Stimulated activated CD4-positive, alpha-beta T cell treated with anti-CD3 and anti-CD28 coated beads, Interleukin-1b, Interleukin-23, amount 100 ng/mL, for 1 hour (primary cell): ENCODE data around the gene TRMT11.
"Not testable (repeated sequence)": the region's sequence is repeated elsewhere in the genome, so short reads cannot be mapped to it uniquely, and the experiment has no call there.

Experiments used
- DNase-seq, 2 donors: peaks; one replicate each; pipeline ENCODE4 v3.0.0-alpha.2; 2020; ENCODE audit warnings: low read depth in 2 of 2

Gene TRMT11

DNA sequence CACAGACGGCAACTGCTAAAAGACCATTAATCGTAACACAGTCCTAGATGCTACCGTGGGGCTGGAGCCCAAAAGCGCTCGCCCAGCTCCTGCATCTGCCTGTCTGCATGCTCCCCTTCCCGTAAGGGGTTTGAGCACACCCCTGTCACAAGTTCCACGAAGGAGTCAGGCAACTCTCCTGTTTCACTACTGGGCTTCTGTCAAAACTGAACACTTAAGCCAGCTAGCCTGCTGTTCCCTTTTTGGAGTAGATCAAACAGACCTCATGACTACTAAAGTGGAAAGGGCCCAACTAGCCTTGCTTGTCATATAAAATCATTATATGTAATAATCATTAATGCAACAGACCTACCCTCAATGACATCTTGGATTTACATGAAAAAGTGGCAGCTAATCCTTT is 61.3 kb downstream of the TRMT11 start:
- DNase-seq = no peak

- DNase-seq = no peak
Measured at GRCh38 chr6:126048635-126049034, 62.3 kb downstream of the TRMT11 start.

GRCh38 chr6:126050795-126051194 is 64.5 kb downstream of the TRMT11 start:
- DNase-seq = no peak

DNA sequence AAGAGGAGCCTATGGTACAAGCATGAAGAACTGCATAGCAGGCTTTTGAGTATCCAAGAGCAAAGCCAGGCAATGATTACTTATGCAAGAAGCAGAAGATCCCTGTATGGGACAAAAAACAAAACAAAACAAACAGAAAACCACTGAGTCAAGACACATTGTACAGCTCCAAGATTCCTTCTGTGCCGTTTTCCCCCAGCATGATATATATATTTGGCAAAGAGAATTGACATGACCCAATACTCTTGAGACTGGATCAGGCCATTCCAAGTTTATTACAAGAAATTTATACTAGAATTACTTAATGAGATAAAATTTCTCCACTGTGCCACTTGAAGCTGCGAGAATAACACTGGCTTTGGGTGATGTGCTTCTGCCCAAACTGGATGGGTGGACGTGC is 65.5 kb downstream of the TRMT11 start:
- no peak for DNase-seq

DNA sequence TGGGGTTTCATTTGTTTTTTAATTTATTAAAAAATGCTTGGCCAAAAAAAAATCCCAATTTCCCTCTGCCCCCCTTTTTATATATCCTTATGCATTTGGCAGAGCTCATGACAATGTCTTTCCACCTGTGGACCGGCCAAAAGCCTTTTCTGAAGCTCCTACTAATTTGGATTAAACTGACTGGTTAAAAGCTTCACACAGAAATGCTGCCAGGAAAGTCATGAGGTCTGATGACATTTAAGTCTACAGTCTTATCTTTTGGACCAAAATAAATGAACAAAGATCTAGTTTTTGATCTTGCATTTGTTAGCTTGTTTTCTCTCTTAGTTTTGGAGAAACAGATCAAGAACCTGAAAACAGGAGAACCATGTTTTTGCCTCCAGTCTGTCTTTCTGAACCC is 66.1 kb downstream of the TRMT11 start:
- no peak for DNase-seq

GRCh38 chr6:126054258-126054702 is 67.9 kb downstream of the TRMT11 start:
- DNase-seq = no peak

DNA sequence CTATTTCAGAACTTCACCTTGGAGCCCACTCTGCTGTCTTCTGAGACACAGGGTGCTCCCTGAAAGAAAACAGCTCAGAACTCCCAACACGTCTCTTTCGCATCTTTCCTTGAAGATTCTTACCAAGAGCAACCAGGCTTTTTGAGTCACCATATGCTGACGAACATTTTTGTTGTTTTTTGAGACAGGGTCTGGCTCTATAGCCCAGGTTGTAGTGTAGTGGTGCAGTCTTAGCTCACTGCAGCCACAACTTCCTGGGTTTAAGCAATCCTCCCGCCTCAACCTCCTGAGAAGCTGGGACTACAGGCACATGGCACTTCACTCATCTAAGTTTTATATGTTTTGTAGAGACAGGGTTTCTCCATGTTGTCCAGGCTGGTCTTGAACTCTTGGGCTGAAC is 68.5 kb downstream of the TRMT11 start:
- no peak for DNase-seq

DNA sequence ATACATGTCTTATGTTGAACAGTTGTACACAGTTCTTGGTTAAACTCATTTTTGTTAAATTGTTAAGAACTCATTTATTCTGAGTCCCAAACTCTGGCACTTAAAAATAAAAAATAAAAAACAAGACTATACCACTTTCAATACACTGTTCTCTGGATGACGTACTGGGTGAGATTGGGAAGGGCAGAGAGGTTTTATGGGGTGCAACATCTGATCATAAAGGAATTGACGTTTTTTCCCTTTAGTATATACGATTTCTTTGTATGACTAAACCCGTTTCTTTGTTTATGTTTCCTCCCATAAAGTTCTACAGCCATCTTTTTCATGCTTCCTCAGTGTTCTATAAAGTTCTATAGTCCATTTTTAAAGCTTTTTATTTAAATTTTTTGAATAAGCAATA is 69.1 kb downstream of the TRMT11 start:
- no peak for DNase-seq

GRCh38 chr6:126056355-126057004 is 70.1 kb downstream of the TRMT11 start:
- DNase-seq = no peak

GRCh38 chr6:126058085-126058484 is 71.7 kb downstream of the TRMT11 start:
- DNase-seq = not testable (repeated sequence)

DNA sequence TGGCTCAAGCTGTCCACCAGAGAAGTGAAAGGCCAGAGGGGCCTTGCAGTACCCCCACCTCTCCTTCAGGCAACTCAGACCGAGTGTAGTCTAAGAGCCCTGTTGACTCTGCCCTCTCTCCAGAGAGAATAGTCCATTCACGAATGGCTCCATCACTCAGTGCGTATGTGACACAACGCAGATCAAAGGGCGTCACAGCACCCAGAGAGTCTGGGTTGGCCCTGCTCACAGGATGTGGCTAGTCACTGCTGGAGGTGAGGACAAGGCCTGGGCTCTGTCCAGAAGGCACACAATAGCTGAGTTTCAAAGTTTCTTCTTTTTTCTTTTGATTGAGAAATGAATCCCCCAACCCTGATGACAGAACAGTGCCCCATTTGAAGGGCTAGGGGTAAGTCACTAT is 74.1 kb downstream of the TRMT11 start:
- no peak for DNase-seq

DNA sequence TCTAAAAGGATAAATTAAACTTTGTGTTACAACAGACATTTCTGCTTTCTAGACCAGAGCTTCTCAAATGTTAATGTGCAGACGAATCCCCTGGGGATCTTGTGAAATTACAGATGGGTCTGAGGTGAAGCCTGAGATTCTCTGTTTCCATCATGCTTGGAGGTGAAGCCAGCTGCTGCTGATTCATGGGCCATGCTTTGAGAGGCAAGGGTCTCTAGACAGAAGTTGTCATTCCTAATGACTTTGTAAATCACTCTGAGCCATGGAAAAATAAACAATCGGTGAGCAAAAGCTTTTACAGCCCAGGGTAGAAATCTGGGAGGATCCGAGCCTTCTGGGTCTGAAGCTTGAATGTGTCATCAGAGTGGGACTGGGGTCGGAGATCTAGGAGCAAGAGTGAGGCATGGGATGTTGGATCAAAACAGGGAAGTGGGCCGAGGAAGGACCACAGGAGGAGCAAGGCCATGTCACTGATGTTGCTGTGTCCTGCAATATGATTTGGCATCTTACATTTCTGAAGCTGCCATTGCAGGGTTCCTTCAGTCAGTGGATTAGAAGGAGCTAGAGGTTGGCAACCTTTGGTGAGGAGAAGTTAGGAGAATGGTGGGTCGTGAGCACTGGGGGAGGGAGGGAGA is 77.3 kb downstream of the TRMT11 start:
- DNase-seq = no peak

GRCh38 chr6:126064257-126064747 is 78.0 kb downstream of the TRMT11 start:
- DNase-seq = no peak

DNA sequence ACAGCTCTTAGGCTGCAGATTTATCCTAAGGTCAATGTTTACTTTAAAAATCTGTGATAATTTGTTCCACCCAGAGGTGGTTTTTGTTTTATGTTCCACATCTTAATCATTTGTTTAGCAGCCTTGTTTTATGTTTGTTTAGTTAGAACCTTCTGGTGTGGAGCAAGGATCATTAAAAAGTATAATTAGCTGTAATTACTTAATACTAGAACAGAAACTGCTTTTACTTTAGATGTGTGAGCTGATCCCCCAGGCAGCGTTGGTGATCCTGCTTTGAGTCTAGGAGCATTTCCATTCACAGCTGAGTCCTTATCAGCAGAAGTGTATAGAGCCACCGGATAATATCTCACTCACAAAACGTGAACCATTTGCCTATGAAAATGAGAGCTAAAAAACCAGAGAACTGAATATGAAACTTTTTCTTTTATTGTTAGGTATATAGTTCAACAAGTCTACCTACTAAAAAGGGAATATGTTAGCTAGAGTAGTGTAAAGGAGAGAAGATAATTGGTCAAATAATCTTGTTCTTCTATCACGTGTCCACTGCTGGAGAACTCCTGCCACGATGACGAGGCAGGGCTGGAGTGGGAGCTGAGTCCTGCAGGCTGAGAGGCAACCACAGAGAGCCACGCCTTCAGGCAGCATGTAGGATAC is 78.5 kb downstream of the TRMT11 start:
- no peak for DNase-seq

- DNase-seq = no peak
Measured at GRCh38 chr6:126066053-126067048, 80.0 kb downstream of the TRMT11 start.

GRCh38 chr6:126067073-126067472 is 80.7 kb downstream of the TRMT11 start:
- no peak for DNase-seq

DNA sequence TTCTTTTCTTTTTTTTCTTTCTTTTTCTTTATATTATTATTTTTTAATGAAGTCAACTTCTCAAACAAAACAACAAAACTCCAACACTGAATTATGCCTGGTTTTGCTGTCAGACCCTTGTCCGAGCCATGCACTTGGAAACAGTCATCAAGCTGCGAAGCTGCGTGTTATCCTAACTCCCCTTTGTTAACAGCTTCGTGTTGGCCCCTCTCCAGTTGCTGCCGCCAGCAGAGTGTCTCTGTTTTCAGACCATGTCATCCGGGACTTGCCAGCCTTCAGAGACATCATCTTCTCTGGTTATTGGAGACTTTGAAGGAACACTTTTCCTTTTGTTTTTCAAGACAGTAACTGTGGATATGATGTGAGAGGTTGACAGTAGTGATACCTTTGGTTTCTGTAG is 83.1 kb downstream of the TRMT11 start:
- DNase-seq = no peak

DNA sequence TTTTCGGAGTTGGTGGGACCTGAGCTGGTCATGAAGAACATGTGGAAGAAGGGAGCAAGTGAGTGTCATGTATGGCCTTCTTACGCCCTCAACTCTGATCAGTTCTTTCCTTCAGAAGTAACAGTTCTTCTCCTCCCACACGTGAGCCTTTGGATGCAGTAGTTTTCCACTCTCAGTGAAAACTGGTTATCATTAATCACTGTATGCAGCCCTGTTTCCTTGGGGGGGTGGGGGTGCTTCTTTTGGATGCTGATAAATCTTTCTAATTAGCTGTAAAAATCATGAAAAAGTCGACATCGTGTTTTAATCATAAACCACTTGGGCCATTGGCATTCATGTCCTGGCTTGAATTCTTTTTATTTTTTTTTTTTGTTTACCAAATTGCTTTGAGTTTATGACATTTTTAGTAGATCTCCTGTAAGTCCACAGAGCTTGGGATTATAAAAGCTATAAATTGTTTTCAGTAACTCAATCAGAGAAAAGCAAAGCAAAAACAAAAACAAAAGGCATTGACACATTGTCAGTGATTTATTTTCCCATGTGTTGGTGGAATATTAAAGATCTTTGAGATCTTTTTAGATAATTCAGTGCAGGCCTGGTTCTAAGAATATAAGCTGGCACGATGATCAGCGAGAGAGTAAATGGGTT is 84.8 kb downstream of the TRMT11 start:
- DNase-seq = no peak

DNA sequence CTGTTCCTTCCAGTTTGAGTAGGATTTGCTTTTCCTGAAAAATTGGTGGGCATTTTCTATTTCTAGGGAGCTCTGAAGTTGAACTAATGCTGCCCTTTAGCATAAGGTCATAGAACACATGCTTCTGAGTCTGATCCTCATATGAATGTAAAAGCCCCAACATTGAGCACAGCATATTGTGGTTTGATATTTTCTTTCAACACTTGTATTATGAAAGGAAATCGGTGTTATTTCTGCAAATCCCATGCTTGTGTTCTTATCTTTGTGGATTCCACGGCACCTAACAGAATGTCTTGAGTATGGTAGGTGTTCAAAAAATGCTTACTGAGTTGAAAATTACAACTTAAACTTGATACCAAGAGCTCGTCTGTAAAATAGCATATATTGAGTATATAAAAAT is 85.8 kb downstream of the TRMT11 start:
- no peak for DNase-seq

GRCh38 chr6:126072834-126073233 is 86.5 kb downstream of the TRMT11 start:
- DNase-seq = no peak

- DNase-seq = no peak
Measured at GRCh38 chr6:126075335-126076071, 89.2 kb downstream of the TRMT11 start.
